ENCODE results near the gene HSD17B1. TPM values are rescaled to one million over a fixed set of nuclear protein-coding genes. Genes with fewer than 3 reads are reported as not detected.
A peak's percentile ranks its signal among the peaks of the same experiment; 100 is the strongest.

HSD17B1 gene
- total and polyA plus RNA-seq, 2 of the 13 experiments (the other 11 are each of a cell fraction or from before 2014, with no cell fraction given): 0.54 to 0.93 TPM

DNA sequence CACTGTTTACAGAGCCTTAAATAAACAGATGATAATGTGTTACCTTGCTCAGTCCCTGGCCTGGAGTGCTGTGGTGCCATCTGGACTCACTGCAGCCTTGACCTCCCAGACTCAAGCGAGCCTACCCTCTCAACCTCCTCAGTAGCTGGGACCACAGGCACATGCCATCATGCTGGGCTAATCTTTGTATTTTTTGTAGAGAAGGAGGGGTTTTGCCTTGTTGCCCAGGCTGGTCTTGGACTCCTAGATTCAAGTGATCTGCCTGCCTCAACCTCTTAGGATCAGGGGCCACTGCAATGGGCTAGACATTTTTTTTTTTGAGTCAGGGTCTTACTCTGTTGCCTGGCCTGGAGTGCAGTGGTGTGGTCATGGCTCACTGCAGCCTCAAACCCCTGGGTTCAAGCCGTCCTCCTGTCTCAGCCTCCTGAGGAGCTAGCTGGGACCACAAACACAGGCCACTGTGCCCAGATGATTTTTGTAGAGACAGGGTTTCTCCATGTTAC lies 21.7 kb upstream of the HSD17B1 start (continued):
- TF ChIP-seq ZNF883 (CRISPR knock-in tag; IDR thresholded peaks at IDR 0.05; ENCODE audit: not compliant biosample characterization) (peak; percentile 24), GFI1 (CRISPR knock-in tag; IDR thresholded peaks at IDR 0.05; ENCODE audit: borderline replicate concordance) (peak; percentile 65), ZNF777 (CRISPR knock-in tag; IDR thresholded peaks at IDR 0.05) (no peak), ZMAT3 (CRISPR knock-in tag; conservative IDR thresholded peaks at IDR 0.05) (peak; percentile 67; the same call in 1 of the 2 replicates), SRSF4 (IDR thresholded peaks at IDR 0.05; ENCODE audit: low read depth, low read length, poor library complexity, severe bottlenecking) (no peak), NFRKB (IDR thresholded peaks at IDR 0.05) (no peak), HOXA3 (CRISPR knock-in tag; IDR thresholded peaks at IDR 0.05) (peak; percentile 93), NR1H2 (CRISPR knock-in tag; IDR thresholded peaks at IDR 0.05; ENCODE audit: borderline replicate concordance, low read depth) (0 out of 2 replicates have a peak, but pooled peaks have one; percentile 69), RAD51 (IDR thresholded peaks at IDR 0.05; ENCODE audit: borderline replicate concordance) (0 out of 2 replicates have a peak, but pooled peaks have one; percentile 2), TCF7L2 (IDR thresholded peaks at IDR 0.05; ENCODE audit: low read depth, low read length) (no peak), TEAD2 (CRISPR knock-in tag; IDR thresholded peaks at IDR 0.05) (no peak), ZNF510 (CRISPR knock-in tag; IDR thresholded peaks at IDR 0.05; ENCODE audit: low read depth) (peak; percentile 57; the same call in 1 of the 2 replicates), ATM (IDR thresholded peaks at IDR 0.05; ENCODE audit: borderline replicate concordance) (no peak), POLR2AphosphoS2 (IDR thresholded peaks at IDR 0.05; ENCODE audit: low read depth, low read length) (no peak), ZNF496 (CRISPR knock-in tag; IDR thresholded peaks at IDR 0.05; ENCODE audit: insufficient replicate concordance) (no peak)
- TF ChIP-seq, protein P1, sequence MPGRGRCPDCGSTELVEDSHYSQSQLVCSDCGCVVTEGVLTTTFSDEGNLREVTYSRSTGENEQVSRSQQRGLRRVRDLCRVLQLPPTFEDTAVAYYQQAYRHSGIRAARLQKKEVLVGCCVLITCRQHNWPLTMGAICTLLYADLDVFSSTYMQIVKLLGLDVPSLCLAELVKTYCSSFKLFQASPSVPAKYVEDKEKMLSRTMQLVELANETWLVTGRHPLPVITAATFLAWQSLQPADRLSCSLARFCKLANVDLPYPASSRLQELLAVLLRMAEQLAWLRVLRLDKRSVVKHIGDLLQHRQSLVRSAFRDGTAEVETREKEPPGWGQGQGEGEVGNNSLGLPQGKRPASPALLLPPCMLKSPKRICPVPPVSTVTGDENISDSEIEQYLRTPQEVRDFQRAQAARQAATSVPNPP (CRISPR knock-in tag; IDR thresholded peaks at IDR 0.05): no peak
- TF ChIP-seq, protein P2, sequence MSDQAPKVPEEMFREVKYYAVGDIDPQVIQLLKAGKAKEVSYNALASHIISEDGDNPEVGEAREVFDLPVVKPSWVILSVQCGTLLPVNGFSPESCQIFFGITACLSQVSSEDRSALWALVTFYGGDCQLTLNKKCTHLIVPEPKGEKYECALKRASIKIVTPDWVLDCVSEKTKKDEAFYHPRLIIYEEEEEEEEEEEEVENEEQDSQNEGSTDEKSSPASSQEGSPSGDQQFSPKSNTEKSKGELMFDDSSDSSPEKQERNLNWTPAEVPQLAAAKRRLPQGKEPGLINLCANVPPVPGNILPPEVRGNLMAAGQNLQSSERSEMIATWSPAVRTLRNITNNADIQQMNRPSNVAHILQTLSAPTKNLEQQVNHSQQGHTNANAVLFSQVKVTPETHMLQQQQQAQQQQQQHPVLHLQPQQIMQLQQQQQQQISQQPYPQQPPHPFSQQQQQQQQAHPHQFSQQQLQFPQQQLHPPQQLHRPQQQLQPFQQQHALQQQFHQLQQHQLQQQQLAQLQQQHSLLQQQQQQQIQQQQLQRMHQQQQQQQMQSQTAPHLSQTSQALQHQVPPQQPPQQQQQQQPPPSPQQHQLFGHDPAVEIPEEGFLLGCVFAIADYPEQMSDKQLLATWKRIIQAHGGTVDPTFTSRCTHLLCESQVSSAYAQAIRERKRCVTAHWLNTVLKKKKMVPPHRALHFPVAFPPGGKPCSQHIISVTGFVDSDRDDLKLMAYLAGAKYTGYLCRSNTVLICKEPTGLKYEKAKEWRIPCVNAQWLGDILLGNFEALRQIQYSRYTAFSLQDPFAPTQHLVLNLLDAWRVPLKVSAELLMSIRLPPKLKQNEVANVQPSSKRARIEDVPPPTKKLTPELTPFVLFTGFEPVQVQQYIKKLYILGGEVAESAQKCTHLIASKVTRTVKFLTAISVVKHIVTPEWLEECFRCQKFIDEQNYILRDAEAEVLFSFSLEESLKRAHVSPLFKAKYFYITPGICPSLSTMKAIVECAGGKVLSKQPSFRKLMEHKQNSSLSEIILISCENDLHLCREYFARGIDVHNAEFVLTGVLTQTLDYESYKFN (CRISPR knock-in tag; conservative IDR thresholded peaks at IDR 0.05): peak; percentile 98
- TF ChIP-seq, protein P3, sequence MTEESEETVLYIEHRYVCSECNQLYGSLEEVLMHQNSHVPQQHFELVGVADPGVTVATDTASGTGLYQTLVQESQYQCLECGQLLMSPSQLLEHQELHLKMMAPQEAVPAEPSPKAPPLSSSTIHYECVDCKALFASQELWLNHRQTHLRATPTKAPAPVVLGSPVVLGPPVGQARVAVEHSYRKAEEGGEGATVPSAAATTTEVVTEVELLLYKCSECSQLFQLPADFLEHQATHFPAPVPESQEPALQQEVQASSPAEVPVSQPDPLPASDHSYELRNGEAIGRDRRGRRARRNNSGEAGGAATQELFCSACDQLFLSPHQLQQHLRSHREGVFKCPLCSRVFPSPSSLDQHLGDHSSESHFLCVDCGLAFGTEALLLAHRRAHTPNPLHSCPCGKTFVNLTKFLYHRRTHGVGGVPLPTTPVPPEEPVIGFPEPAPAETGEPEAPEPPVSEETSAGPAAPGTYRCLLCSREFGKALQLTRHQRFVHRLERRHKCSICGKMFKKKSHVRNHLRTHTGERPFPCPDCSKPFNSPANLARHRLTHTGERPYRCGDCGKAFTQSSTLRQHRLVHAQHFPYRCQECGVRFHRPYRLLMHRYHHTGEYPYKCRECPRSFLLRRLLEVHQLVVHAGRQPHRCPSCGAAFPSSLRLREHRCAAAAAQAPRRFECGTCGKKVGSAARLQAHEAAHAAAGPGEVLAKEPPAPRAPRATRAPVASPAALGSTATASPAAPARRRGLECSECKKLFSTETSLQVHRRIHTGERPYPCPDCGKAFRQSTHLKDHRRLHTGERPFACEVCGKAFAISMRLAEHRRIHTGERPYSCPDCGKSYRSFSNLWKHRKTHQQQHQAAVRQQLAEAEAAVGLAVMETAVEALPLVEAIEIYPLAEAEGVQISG (CRISPR knock-in tag; IDR thresholded peaks at IDR 0.05): peak; percentile 80
- TF ChIP-seq, protein P4, sequence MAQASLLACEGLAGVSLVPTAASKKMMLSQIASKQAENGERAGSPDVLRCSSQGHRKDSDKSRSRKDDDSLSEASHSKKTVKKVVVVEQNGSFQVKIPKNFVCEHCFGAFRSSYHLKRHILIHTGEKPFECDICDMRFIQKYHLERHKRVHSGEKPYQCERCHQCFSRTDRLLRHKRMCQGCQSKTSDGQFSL (CRISPR knock-in tag; IDR thresholded peaks at IDR 0.05): 0 out of 2 replicates have a peak, but pooled peaks have one; percentile 64
- TF ChIP-seq, protein P5, sequence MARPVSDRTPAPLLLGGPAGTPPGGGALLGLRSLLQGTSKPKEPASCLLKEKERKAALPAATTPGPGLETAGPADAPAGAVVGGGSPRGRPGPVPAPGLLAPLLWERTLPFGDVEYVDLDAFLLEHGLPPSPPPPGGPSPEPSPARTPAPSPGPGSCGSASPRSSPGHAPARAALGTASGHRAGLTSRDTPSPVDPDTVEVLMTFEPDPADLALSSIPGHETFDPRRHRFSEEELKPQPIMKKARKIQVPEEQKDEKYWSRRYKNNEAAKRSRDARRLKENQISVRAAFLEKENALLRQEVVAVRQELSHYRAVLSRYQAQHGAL (CRISPR knock-in tag; IDR thresholded peaks at IDR 0.05; ENCODE audit: not compliant biosample characterization): no peak
- TF ChIP-seq, protein P6, sequence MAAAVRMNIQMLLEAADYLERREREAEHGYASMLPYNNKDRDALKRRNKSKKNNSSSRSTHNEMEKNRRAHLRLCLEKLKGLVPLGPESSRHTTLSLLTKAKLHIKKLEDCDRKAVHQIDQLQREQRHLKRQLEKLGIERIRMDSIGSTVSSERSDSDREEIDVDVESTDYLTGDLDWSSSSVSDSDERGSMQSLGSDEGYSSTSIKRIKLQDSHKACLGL (CRISPR knock-in tag; IDR thresholded peaks at IDR 0.05): no peak
